Measurements from ENCODE around the gene SH3TC1.

The SH3TC1 gene

DNA sequence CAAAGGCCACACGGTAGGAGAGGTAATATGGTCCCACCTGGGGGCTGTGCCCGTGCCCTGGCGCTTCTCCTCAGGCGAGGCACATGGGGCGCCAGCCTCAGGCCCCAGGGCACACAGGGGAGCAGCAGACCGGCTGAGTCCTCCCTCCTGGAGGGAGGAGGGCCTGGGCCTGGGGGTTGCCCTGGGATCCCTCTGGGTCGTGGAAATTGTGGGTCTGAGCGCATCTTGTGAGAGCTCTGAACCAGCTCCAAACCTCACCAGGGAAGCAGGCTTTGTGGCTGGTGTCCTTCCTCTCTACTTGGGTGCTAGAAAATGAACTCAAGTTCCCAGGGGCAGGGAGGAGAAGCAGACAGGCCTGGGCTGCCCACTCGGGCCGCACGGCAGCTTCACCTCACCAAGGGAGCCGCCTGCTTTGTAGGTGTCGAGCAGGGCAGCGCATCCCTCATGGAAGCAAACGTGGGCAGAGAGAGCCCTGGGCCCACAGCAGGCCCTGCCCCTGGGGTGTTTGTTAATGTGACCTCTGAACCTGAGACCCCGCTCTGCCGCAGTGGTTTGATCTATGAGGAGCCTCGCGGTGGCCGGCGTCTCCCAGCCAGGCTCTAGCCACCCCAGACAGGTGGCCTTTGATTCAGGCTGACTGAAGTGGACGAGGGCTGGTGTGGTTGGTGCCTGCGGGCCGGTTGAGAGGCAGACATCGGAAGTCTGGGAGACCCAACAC lies 81.2 kb downstream of the SH3TC1 start:
- DNase-seq = no peak

- DNase-seq = no peak
Measured at GRCh38 chr4:8280876-8281440, 81.9 kb downstream of the SH3TC1 start.

GRCh38 chr4:8281519-8282133 lies 82.5 kb downstream of the SH3TC1 start:
- DNase-seq = no peak

DNA sequence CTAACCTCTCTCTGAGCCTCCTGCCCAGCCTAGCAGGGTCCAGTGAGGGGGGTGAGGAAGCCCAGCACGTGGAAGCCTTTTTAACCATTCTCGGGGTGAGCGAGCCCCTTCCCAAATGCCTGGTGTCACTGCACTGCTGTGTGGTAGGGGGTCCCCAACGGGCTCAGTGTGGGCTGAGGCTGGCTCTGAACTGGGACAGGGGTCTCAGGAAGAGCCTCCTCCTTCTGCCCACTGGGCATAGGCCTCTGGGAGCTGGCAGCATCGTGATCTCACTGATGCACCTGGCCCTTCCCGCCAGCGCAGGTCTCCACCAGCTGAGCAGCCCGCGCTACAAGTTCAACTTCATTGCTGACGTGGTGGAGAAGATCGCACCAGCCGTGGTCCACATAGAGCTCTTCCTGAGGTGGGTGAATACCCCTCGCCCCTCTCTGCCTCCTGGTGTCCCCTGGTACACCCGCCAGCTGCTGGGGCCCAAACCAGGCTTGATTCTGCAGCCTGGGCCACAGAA lies 83.1 kb downstream of the SH3TC1 start:
- no peak for DNase-seq

- DNase-seq = no peak
Measured at GRCh38 chr4:8282742-8283141, 83.7 kb downstream of the SH3TC1 start.

GRCh38 chr4:8283161-8283560 lies 84.1 kb downstream of the SH3TC1 start:
- no peak for DNase-seq

DNA sequence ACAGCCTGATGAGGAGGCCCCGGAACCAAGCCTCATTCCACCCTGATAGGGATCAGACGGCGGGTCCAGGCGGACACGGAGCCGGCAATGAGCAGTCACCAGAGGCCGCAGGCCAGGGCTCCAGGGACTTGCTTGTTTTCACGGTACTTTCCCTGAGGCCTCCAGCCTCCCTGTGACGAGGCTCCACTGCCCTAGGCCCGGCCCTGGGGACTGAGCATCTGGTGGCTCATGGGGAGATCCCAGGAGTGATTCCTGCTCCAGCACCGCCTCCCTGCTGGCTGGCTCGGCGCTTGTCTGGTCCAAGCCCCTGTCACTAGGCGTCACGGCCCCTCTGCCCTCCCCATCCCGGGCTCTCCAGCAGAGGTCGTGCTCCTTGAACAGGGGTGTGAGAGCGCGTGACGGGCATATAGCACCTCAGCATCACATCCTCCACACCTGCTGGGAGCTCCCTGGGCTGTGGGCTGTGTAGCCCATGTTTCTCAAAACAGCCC lies 84.6 kb downstream of the SH3TC1 start:
- DNase-seq = no peak

DNA sequence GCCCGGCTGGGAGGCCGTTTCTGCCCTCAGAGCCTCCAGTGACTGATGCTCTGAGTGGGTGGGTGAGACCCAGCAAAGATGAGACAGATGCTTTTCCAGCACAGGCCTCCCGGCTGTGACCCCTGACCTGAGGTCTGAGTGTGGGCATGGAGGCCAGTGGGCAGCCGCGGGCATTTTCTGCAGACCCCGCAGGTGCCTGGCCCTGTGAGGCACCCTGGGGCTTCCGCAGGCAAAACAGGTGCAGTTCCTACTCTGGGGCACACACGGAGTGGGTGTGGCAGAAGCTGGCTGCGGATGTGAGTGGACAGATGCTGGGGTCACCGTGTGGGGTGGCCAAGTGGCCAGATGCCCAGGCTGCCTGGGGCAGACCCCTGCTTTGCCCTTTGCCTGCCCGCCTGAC lies 85.3 kb downstream of the SH3TC1 start:
- no peak for DNase-seq

DNA sequence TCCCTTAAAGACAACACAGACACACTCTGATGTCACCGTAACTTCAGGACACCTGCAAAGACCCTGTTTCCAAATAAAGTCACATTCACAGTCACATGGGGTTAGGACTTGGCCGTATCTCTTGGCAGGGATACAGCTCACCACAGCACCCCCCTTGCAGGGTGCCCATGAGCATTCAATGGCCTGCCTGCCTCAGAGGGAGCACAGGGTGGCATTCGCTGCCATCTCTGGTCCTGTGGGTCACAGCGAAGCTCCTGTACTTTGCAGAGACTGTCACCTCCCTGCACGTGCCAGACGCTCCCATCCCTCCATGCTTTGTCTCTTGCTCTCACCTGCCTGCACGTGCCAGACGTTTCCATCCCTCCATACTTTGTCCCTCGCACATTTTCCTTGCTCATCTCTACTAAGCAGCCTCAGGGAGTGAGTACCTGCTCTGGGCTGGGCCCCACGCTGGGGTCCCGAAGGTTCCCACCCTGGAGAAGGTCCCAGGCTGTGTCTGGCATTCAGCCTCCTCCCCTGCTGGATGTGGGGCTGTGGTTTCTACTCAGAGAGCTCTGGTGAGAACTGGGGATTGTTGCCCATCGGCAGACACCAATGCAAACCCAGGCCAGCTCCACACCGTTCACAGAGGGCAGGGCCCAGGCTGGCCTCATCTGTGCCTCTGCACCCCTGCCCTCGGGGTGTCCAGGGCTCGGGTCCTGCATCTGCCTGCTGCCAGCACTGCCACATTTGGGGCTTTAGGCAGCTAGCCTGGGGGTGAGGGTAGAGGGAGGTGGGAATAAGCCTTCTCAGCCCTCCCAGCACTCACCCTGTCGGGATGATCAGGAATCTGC lies 86.3 kb downstream of the SH3TC1 start:
- DNase-seq = no peak

GRCh38 chr4:8285976-8286718 lies 87.1 kb downstream of the SH3TC1 start:
- DNase-seq = no peak

GRCh38 chr4:8286719-8287342 lies 87.7 kb downstream of the SH3TC1 start:
- no peak for DNase-seq

- DNase-seq = no peak
Measured at GRCh38 chr4:8287343-8288280, 88.5 kb downstream of the SH3TC1 start.

DNA sequence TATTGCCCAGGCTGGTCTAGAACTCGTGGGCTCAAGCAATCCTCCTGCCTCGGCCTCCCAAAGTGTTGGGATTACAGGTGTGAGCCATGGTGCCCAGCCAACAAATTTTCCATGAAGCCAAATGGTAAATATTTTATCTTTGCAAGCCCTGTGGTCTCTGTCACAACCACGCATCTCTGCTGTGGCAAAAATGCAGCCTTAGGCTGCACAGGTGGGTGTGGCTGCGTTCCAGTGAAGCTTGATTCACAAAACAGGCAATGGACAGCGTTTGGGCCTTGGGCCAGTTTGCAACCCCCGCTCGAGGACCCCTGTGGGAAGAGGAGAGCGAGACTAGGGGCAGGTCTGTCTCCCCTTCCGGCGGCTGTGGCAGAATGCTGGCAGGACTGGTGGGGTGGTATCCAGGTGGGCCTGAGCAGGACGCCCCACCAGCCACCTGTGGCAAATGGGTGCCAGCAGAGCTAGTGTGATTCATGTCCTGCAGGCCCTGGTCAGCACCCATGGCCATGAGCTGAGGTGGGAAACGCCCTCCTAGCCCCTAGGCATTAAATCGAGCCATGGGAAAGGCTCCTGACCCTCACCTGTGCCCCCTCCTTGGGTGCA lies 90.2 kb downstream of the SH3TC1 start:
- DNase-seq = no peak

DNA sequence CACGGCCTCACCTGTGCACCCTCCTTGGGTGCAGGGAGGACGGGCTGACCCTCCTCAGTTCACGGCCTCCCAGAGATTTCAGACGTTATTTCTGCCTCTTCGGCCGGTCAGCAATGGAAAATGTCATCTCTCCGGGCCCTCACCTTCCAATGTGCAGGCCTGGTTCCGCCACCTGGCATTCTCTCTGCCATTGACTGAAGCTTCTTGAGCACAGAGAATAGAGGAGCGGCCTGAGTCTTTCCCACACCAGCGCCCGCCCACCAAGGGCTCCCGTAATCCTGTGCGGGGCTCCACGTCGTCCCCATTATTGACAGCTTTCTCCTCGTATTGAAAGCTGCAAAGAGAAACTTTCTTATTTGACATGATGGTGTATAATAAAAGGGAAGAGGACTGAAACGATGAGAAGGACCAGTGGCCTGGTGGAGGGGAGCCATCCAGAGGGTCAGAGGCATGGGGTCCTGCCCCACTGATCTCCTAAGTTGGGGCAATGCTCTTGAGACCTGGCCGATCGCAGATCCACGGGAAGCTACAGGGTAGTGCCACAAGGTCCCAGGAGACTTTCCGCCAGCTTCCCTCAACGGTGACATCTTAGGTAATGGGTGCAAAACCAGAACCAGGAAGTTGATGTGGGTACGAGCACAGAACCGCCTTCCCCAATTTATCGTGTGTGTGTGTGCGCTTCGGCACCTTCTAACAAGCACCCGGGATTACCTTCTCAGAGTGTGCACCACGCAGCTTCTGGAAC lies 91.0 kb downstream of the SH3TC1 start:
- no peak for DNase-seq

GRCh38 chr4:8290701-8290970 lies 91.5 kb downstream of the SH3TC1 start:
- no peak for DNase-seq

Data from activated naive CD4-positive, alpha-beta T cell (primary cell).